ENCODE results near the gene CXorf51B.

DNA sequence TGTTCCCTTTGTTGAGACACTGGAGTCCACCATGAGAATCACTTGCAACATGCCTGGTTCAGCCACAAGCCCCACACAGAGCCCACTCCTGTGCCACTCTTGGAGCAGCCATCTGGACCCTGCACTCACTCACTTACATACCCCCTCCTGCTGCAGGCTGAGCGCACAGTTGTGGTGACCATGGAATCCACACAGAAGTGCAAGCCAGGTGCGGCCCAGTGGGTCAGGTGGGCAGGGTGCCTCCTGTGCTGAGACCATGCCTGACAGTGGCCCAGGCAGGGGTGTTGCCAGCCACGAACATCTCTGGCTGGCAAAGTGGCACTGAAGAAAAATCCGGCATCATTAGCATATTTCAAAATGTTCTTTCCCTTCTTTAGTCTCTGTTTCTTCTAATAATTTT is 22.4 kb downstream of the CXorf51B start:
- TF ChIP-seq, protein P1, sequence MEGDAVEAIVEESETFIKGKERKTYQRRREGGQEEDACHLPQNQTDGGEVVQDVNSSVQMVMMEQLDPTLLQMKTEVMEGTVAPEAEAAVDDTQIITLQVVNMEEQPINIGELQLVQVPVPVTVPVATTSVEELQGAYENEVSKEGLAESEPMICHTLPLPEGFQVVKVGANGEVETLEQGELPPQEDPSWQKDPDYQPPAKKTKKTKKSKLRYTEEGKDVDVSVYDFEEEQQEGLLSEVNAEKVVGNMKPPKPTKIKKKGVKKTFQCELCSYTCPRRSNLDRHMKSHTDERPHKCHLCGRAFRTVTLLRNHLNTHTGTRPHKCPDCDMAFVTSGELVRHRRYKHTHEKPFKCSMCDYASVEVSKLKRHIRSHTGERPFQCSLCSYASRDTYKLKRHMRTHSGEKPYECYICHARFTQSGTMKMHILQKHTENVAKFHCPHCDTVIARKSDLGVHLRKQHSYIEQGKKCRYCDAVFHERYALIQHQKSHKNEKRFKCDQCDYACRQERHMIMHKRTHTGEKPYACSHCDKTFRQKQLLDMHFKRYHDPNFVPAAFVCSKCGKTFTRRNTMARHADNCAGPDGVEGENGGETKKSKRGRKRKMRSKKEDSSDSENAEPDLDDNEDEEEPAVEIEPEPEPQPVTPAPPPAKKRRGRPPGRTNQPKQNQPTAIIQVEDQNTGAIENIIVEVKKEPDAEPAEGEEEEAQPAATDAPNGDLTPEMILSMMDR (IDR thresholded peaks at IDR 0.05; ENCODE audit: low read depth, low read length, missing input control): no peak
- TF ChIP-seq TAF1 (conservative IDR thresholded peaks at IDR 0.05) (no peak), RAD21 (IDR thresholded peaks at IDR 0.05) (no peak)

Measured in liver (tissue), 3 donors.